KG1 (cell line): ENCODE results near the gene TBL1Y.
"Not testable (repeated sequence)": the region's sequence is repeated elsewhere in the genome, so short reads cannot be mapped to it uniquely, and the experiment has no call there.

Experiments
- DNase-seq: peaks from one replicate; lab custom pipeline; 2025; lab: John Stamatoyannopoulos, UW

Gene TBL1Y

DNA sequence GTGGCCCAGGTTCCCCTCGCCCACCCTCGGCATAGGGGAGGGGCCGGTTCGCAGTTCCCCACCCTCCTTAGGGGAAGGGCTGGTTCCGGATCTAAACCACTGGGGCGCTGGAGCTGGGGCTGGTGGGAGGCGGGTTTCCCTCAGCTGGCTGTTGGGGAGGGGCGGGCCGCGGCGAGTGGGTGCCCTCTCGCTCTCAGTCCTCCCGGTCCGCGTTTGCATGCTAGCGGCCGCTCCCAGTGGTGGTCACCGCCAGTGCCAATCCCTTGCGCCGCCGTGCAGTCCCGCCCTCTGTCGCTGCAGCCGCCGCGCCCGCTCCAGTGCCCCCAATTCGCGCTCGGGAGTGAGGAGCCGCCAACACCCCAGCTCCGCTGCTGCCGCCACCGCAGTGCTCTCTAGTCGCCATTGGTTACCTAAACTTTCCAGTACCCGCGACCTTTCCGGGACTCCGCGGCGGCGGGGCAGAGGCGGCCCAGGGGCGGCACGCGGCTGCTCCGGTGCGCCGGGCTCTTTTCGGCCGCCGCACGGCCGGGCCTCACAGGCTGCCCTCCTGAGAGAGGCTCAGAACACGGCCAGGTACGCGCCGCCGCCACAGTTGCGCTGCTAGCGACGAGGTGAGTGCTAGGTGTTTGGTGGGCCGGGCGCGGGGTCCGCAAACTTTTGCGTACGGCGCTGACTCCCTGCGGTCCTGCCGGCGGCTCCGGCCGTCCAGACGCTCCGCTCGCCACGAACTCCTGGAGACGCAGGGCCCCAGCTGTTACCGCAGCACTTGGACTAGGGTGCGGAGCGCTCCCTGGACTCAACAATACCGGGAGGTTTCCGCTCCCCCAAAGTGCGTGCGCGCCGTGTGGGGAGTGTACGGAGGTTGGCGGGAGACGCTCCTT lies at the start of gene TBL1Y:
TBL1Y (plus strand) TSS at position 326 of the 881 bp plus-strand sequence. CDS start 114,388 bp downstream, outside the sequence.
- no peak for DNase-seq

DNA sequence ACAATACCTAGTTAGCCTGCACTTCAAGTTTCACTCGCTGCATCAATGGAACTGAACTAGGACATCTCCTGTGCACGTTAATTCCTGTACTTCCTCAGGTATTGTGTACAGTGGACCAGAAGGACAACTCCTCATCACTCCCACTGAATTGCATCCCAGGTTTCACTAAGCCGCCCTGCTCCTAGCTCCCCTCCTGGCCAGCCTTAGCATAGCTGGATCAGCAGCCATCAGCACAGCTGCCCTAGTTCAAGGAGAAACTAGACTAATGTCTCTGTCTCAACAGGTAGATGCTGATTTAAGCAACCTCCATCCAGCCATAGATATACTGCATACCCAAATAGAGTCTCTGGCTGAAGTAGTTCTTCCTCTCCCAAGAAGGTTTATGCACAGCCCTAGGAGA lies 16.0 kb upstream of the TBL1Y start:
- DNase-seq: no peak

DNA sequence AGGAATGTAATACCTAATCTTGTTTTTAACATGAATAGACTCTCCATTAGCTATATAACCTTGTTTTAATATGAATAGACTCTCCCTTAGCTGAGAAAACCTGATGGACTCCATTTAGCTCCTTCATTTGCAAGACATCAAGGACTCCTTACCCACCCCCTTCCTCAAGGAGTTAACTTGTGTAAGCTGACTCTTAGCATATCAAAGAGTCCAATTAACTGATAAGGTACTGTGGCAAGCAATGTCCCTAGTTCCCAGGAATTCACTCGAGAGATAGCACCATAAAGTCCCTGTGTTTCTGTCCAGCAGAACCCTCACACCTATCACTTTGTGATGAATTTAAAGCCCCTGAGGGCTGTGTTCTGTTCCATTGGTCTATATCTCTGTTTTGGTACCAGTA lies 15.3 kb upstream of the TBL1Y start:
- DNase-seq: no peak

DNA sequence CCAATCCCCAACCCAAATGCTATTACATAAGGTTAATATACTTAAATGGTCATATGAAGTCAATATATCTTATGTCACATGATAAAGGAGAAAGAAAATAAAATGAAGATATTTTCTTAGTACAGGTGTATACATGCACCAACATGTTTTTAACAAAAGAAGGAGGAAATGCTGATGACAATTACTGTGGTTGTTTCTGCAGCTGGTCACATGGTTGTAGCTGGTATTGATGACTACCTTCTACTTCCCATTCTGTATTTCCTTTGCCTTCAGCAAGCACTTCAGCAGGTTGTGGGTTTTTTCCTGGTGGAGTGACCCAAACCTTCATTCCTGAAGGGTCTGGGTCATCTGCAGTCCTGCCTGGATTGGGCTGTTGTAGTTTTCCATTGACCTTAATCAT lies 8.4 kb upstream of the TBL1Y start:
- not testable (repeated sequence) for DNase-seq

DNA sequence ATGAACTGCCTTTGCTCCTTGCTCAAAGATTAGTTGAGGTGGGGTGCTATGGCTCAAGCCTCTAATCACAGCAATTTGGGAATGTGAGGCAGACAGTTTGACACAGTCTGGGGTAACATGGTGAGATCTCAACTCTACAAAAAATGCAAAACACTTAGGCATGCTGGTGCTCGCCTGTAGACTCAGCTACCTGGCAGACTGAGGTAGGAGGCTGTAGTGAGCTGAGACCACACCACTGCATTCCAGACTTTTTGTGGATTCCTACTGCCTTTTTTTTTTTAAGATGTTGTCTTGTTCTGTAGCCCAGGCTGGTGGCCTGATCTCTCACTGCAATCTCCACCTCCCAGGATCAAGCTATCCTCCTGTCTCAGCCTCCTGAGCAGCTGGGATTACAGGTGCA lies 2.9 kb upstream of the TBL1Y start:
- DNase-seq: no peak

DNA sequence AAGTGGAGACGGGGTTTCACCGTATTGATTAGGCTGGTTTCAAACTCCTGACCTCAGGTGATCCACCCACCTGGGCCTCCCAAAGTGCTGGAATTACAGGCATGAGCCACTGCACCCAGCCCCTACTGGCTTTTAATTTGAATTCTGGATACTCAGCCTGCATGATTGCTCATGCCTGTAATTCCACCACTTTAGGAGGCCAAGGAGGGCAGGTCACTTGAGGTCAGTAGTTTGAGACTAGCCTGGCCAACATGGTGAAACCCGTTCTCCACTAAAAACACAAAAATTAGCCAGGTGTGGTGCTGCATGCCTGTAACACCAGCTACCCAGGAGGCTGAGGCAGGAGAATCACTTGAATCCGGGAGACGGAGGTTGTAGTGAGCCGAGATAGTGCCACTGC lies 2.5 kb upstream of the TBL1Y start:
- DNase-seq: not testable (repeated sequence)

DNA sequence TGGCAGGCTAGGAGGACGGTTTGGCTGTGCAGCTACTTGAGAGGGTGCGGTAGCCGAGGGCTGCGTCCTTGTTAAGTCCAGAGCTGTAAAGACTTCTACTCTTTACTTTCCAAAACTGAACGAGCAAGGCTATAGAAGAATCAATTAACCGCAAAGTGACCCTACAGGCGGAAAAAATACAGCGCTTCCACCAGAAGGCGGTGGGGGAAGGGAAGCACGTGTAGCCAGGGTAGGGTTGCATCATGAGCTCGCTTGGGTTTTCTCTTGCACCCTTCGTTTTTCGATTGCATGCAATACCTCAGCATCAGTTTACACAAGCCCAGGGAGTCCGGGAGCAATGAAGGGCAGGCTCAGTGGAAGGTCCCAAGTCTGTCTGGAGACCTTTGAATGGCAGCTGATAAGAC lies 1.4 kb upstream of the TBL1Y start:
- no peak for DNase-seq

DNA sequence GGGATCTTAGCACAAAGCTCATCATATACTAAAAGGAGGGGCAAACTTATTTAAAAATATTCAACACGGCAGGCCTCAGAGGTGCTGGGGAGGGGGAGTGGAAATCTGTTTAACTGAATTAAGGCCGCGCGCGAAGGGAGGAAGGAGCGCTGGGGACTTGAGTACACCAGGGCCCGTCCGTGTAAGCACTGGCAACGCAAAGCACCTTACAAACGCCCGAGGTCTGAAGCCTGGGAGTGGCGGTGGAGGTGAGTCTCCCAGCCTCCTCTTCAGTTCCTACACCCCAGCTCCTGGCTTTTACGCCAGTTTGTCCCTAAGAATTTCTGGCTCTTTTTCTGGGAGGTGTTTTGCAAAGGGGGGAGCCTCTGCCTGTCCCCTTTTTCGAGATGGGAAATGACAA lies 641 bp upstream of the TBL1Y start:
- DNase-seq: no peak

DNA sequence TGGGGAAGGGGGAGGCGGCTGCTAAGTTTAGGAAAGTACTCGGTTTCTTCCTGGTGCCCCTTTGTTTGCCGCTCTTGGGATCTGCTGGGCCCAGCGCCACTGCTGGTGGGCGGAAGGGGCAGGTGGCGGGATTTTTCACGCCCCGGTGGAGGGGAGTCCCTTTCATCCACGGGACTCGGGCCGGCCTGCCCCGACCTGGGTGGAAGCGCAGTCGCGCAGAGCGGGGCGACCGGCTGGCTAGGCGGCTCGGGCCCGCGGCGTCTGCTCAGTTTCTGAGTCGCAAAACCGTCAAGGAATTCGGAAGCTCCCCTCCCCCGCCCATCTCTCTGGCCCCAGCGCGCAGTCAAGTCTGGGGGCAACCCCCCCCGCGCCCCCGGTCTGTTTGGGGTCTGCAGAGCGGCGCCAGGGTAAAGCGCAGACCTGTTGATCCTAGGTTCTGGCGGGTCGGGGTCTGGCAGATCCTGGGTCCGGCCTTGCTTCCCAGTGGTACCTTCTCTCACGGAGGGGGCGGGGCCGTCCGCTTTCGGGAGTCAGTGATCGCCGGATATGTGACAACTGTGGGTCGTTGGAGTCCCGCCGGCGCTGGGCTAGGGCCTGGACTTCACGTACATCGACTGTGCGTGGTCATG lies 870 bp downstream of the TBL1Y start, which contains the start of gene AMELY:
AMELY (minus strand) TSS at position 500 of the 629 bp plus-strand sequence. CDS start 39,144 bp downstream, outside the sequence.
- no peak for DNase-seq

DNA sequence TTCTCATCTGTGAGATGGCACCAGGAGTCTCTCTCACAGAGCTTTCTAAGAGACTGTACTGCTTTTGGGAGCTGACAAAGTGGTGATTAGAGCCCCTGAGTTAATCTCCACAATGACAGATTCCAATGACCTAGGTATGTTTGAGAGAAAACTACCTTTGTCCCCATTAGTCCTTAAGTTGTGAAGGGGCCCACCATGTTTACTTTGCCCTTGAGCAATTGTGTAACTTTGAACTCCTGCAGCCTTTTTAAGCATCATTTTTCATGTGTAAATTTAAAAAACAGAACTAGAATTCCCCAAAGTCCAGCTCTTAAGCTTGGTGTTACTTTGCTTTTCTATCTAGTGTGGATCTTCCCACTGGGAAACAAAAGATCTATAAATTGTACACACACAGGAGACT lies 2.9 kb downstream of the TBL1Y start:
- DNase-seq: no peak

DNA sequence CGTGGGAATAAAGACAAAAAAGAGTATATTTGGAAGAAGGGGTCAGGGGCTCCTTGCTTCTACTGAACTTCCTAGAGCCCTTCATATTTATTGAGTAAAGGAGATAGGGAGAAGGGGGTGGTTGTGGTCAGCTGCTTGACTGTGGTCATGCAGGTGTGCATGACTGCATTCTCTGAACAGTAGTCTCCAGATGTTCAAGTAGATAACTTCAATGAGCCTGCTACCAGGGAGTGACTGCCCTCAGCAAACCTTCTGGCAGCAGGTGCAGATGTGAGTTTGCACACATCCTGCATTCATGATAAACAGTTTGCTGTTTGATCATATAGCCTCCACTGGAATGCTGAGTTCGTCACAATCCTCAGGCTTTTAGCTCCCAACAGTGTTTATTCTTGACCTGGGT lies 10.6 kb downstream of the TBL1Y start:
- DNase-seq: no peak

DNA sequence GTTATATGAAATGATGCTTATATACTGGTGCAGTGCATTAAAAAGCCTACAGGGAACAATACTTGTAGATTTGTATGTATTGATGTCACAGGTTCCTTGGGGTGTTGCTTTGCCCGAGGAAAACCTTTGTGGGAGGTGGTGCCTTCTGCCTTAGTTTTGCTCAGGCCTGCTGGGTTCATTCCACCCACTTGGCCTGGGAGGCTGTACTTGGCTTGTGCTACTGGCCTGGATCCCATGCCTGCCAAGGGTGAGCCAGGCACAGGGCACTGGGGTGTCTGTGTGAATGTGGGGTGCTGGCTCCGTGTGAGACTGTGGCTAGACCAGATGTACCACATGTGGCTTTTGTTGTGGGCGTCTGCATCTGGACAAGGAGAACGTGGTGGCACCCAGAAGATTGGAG lies 17.8 kb downstream of the TBL1Y start:
- DNase-seq: no peak

DNA sequence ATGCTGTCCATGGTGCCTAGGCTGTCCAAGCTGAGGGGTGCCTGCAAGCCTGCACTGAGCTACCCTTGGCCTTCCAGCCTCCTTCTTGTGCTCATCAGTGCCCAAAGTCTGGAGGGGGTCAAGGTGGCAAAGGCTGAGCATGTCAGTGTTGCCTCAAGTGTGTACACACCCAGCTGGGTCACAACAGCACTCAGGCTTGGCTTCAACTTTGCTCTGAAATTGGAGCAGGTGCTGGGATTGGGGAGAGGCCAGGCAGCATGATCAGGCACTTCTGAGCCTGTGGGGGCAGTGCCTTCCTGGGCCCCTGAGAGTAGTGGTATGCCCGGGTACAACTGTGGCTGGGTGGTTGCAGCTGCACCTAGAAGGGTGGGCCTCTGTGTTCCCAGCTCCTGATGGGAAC lies 18.7 kb downstream of the TBL1Y start:
- no peak for DNase-seq

DNA sequence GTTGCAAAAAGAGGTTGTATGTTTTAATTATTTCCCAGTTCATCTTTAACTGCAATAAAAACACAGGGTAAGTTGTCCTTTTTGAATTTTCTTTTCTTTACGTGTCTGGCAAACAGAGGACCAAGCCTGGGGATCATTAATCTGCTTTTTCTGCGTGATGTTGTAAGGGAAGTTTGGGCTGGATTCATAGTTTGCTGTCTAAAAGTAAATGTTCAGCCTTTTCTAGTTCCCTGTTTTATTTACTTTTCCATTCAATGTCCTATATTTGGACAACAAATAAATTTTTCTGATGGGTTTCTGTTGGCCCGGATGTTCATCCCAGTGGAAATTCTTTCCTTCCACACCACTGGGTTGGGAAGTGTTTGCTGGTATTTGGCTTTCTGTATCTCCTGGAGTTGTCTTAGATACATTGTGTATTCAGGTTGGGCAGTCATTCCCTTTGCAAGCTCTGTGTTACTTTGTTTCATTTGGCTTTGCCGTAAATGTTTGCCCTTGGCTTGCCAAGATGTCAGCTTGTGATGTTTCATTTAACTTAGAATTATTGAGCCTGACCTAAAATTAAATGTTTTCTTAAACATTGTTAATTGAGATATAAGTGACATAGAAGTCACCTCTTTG lies 21.4 kb downstream of the TBL1Y start:
- DNase-seq: no peak

DNA sequence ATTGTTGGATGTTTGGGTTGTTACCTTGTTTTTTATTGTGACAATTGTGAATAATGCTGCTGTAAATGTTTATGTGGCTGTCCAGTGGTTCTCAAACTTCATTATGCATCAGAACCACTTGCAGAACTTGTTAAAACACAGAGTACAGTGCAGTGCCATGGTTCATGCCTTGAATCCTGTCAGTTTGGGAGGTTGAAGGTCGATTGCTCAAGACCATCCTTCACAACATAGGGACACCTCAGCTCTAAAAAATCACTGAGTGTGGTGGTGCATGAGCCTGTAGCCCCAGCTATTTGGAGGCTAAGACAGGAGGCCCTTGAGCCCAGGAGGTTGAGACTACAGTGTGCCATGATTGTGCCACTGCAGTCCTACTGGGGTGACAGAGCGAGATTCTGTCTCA lies 25.0 kb downstream of the TBL1Y start:
- no peak for DNase-seq

DNA sequence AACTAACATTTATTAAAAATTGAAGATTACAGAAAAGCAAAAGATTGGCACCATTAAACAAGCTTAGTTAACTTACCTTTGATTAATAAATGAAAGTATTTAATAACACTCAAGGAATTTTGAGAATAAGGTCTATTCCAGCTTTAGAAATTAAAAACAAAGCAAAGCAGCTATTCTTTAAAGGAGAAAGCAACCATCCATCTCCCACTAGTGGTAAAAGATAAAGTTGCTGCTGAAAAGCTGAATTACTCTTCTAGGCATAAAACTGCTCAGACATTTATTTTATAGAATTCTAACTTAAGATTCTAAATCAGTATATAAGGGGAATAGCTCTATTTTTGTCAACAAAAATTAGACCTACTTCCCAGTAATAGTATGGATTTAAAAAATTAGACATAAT lies 37.2 kb downstream of the TBL1Y start:
- no peak for DNase-seq

DNA sequence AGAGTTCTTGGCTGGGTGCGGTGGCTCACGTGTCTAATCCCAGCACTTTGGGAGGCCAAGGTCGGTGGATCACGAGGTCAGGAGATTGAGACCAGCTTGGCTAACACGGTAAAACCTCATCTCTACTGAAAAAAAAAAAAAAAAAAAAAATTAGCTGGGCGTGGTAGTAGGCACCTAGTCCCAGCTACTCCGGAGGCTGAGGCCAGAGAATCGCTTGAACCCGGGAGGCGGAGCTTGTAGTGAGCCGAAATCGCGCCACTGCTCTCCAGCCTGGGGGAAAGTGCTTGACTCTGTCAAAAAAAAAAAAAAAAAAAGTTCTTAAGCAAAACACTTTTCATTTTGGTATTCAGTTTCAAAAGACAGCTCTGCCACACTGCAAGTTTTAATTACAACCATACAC lies 37.9 kb downstream of the TBL1Y start:
- DNase-seq: no peak

DNA sequence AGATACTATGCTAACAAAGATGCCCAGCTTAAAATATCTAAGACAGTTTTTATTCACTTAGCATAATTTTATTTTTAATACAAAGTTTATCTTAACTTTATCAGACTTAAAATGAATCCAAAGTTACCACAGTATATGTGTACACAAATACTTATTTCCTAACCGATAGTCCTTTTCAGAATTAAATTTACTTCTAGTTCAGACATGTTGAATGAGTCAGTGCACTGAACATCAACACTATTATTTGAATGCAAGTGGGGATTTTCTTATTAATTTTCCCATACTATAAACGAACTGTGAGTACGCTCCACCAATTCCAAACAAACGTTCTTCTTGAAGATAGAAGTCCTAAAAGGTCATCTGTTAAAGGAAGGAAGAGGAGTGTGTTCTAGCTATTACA lies 39.5 kb downstream of the TBL1Y start:
- DNase-seq: no peak

DNA sequence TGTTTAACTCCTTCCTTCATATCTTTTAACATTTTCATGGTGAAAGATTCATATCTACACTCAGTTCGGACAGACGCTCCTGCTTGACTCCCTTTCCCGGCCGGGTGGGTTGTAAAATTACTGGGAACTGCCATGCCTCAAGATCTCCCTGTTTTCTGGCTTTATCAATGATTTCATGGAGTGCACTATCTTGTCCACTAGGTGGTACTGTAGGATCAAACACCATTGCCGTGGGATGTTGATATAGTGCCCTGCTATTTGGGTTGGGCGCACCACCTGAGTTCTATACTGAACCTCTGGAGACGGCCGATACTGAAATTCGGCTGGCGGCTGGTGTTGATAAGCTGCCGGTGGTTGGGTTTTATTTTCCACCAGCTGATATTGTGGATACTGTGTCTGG lies 54.2 kb downstream of the TBL1Y start:
- no peak for DNase-seq

DNA sequence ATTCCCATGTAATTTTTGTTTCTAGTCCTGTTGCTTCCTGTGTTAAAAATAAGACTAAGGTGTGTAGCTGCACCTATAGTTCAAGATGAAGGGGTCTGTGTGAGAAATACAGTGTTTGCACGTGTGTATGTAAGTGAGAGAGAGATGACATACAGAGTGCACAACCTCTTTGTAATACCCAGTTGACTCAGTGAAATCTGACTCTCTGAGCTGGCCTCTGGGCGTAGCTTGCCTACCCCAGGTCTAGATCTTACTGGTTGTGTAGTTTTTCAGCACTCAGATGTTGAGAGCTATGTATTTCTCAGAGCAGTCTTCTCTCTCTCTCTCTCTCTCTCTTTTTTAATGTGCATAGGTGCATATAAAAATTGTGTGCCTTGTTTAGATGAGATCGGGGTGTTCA lies 56.0 kb downstream of the TBL1Y start:
- DNase-seq: no peak

DNA sequence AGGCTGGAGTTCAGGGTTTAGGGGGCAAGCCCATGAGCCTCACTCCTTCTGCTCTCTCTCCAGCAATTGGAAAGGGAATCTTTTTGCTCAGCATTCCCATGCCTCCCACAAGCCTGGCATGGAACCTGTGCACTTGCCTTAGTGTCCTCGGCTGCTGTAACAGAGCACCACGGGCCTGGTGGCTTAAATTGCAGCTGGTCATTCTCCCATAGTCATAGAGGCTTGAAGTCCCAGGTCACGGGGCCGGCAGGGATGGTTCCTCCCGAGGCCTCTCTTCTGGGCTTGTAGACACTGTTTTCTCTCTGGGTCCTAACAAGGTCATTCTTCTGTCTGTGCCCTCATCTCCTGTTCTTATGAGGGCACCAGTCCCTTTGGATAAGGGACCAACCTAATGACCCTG lies 57.2 kb downstream of the TBL1Y start:
- DNase-seq: no peak

DNA sequence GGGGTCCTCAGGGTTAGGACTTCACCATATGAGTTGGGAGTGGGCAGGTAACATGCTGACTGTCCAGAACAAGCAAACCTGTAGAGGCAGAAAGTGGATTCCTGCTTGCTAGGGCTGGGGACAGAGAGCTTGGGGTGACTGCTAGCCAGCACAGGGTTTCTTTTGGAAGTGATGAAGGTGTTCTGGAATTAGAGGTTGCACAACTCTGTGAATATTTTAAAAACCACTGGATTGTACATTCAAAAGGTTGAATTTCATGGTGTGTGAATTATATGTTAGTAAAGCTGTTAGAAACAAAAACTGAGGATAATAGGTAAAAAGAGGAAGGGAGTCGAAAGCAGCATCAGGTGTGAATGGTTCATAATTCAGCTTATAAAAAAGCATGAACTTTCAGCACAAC lies 57.7 kb downstream of the TBL1Y start:
- DNase-seq: no peak

DNA sequence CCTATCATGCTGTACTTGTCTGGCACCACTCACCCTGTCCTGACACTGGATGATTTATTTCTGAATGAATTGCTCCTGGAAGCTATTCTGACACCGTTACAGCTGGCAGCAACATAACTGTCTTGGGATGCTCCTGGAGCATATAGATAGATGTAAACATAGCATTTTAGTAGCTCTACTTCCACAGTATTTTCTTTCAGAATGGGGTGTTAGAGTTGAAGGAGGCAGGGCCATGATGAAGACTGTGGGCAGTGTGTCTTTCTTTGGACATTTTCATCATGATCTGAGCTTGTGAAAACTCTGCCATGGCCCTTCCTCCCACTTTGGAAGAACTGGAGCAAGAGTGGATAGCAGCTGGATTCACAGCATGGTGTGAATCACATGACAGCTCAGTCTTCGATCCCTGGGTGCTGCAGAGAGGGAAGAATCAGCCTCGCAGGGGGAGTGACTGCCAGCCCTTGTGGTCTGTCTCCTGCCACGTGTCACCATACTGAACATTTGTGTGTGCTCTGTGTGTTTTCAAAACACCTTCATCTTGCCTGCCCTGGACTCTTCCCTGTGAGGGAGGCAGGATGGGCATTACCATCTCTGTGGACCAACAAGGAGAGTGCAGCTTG lies 61.9 kb downstream of the TBL1Y start:
- no peak for DNase-seq
